Mucosa of descending colon (tissue), 3 donors: Measurements from ENCODE around the gene MYO16. TPM values are rescaled to one million over a fixed set of nuclear protein-coding genes. Genes with fewer than 3 reads are reported as not detected.

Source experiments
- ATAC-seq: fragments of 200-7000 bp; cut with Tn5 transposase; one replicate; pipeline ENCODE4 v1.9.1; 2020; ENCODE audit warnings: mild to moderate bottlenecking, moderate library complexity
- DNase-seq, 3 donors: peaks; one replicate each; pipeline ENCODE4 v3.0.0-alpha.2; 2020
- H3K36me3 ChIP-seq: fragments of 200-600 bp; one replicate; pipeline ENCODE4 v1.8.0; 2021; ENCODE audit warnings: low read depth, mild to moderate bottlenecking
- H3K4me1 ChIP-seq: fragments of 200-600 bp; one replicate; pipeline ENCODE4 v1.8.0; 2021; ENCODE audit warnings: low read depth, mild to moderate bottlenecking
- H3K4me3 ChIP-seq: fragments of 200-600 bp; one replicate; pipeline ENCODE4 v1.8.0; 2021; ENCODE audit warnings: mild to moderate bottlenecking
- H3K9me3 ChIP-seq: fragments of 200-600 bp; one replicate; pipeline ENCODE4 v1.8.0; 2021; ENCODE audit warnings: mild to moderate bottlenecking
- intact Hi-C, 2 donors: fragments of 100-400 bp; cut with DNase I in 1 of 2; cut with micrococcal nuclease in 1 of 2; formaldehyde crosslinking; loops; one replicate each; pipeline versions ENCODE4 v1.11.0 to v1.11.1; 2022; cut with DNase I, micrococcal nuclease
- total RNA-seq, 3 donors: library from RNA; stranded (reverse); fragmentation: NEBNext Ultra II Directional in 2 of 3; extraction: Animal tissue kit (Norgen Biotek cat#: 25700) in 2 of 3; gene quantifications; one replicate each; pipeline versions ENCODE4 v1.2.1 to v1.2.4, GENCODE V29; 2021 to 2023
- TF ChIP-seq, protein P1 (sequence below): fragments of 200-600 bp; IDR thresholded peaks from one replicate; pipeline ENCODE4 v1.8.0; 2022; ENCODE audit warnings: antibody characterized with exemption, mild to moderate bottlenecking
- donor health status: DM: no; HTN: no; CAD: no; lungs with moderate emphysema.
- donor health status: DM: no; HTN: no; CAD: no.
- donor health status: DM: no; HTN: yes; CAD: no.

MYO16 gene
- total RNA-seq, 3 donors from 2014 or later: 0.06 TPM; not detected in 2

DNA sequence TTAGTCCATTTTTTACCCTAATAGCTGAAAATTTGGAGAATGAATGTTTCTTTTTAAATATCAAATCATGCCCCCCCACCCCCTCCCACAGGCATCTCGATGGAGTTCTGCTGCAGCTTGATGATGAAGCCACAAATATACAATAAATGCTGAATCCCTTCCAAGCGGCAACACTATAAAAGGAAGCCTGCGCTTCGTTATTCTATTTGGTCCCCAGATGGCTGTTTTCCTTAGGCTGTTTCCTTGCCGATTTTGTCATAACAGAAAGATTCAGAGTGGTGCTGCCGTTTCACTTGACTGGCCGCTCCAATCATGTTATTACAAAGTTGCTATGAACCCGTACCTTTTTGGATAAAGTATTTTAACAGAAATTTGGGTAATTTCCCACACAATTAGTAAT is 79.5 kb downstream of the MYO16 start:
- no peaks in the 10 kb centered on the region for H3K9me3 ChIP-seq
- H3K4me1 ChIP-seq: no peaks in the 10 kb centered on the region
- no peaks in the 10 kb centered on the region for H3K36me3 ChIP-seq
- intact Hi-C loops: no loop called here
- H3K4me3 ChIP-seq: no peak overlapping the region
- DNase-seq (no peak), ATAC-seq (no peak)
- TF ChIP-seq, protein P1, sequence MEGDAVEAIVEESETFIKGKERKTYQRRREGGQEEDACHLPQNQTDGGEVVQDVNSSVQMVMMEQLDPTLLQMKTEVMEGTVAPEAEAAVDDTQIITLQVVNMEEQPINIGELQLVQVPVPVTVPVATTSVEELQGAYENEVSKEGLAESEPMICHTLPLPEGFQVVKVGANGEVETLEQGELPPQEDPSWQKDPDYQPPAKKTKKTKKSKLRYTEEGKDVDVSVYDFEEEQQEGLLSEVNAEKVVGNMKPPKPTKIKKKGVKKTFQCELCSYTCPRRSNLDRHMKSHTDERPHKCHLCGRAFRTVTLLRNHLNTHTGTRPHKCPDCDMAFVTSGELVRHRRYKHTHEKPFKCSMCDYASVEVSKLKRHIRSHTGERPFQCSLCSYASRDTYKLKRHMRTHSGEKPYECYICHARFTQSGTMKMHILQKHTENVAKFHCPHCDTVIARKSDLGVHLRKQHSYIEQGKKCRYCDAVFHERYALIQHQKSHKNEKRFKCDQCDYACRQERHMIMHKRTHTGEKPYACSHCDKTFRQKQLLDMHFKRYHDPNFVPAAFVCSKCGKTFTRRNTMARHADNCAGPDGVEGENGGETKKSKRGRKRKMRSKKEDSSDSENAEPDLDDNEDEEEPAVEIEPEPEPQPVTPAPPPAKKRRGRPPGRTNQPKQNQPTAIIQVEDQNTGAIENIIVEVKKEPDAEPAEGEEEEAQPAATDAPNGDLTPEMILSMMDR: no peak

DNA sequence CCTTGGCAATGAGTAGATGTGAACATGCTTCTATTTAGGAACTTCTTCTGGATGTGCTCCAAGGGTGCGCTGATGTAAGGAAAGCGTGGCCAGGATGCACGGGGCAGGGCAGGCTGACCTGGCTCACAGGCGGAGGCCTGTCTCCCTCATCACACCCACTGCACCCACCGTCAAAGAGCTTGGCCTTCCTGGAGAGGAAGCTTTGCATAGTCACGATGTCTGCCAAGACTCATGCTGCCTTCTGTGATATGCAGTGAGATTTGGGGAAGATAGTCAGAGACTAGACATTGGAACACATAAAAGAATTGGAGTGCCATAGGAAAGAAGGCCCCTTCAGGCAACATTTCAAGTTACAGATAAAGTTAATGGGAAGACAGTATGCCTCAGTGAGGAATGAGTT is 82.0 kb downstream of the MYO16 start:
- TF ChIP-seq, protein P1: no peak
- no peaks in the 10 kb centered on the region for H3K36me3 ChIP-seq
- no peaks in the 10 kb centered on the region for H3K9me3 ChIP-seq
- no peaks in the 10 kb centered on the region for H3K4me1 ChIP-seq
- H3K4me3 ChIP-seq: no peak overlapping the region
- ATAC-seq (no peak), DNase-seq (no peak)
- intact Hi-C loops: no loop called here

DNA sequence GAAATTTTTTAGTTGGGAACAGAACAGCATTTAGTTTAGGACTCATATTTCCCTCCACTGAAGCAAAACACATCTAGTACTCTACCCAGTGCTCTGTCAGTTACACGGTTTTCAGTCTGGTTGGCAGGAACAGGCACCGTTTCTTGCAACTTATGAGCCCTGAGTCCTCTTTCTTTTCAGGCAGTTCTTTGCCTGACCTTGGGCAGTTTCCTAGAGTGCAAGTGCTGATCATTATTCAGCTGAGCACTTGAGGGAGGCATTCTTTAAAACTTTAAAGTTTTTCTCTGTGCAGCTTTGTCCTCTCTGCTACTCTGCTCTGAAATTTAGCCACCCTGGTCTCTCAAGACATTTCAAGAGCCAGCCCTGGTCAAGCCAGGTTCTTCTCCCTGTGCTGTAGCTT is 96.1 kb downstream of the MYO16 start:
- ATAC-seq: no peak
- TF ChIP-seq, protein P1: no peak
- no peaks in the 10 kb centered on the region for H3K9me3 ChIP-seq
- H3K4me1 ChIP-seq: no peaks in the 10 kb centered on the region
- no peak overlapping the region for H3K4me3 ChIP-seq
- intact Hi-C loops: no loop called here
- H3K36me3 ChIP-seq: no peaks in the 10 kb centered on the region
- no peak for DNase-seq

DNA sequence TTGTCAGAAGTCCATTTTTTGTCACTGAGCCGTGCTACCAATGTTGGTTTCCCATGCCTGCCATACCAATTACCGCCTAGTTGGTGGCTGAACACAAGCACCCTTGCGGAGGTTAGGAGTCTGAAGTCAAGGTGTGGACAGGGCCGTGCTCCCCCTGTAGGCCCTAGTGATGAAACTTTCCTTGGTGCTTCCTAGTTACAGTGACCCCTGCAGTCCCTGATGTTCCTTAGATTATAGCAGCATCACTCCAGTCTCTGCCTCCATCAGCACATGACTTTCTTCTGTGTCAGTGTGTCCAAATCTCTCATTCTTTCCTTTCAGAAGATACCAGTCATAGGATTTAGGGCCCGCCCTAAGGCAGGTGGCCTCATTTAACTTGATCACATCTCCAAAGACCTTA is 99.0 kb downstream of the MYO16 start:
- ATAC-seq (no peak), DNase-seq (no peak)
- no peaks in the 10 kb centered on the region for H3K4me1 ChIP-seq
- H3K9me3 ChIP-seq: no peaks in the 10 kb centered on the region
- intact Hi-C loops: no loop called here
- no peaks in the 10 kb centered on the region for H3K36me3 ChIP-seq
- TF ChIP-seq, protein P1: no peak
- H3K4me3 ChIP-seq: no peak overlapping the region

DNA sequence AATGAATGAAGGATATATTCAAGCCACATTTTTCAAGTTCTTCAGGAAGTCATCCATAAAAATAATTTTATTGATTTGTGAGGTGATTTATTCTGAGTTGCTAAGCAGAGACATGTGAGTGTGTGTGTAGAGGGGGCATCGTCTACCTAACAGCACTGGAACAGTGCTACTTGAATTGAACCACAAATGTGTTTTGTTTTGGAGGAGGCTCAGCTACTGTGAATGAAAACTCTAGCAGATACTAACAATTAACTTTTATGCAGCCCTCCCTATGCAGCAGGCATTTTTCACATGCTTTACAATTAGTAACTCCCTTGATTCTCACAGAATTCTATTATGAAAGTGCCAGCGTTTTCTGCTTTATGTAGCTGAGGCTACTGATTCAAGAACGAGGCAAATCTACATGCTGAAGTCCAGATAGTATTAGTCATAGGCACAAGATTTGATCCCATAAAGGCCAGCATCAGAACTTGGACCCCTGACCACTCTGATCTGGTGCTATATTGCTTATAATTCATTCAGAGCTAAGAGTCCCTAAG is 103.7 kb downstream of the MYO16 start:
- ATAC-seq: no peak
- intact Hi-C loops: no loop called here
- TF ChIP-seq, protein P1: no peak

DNA sequence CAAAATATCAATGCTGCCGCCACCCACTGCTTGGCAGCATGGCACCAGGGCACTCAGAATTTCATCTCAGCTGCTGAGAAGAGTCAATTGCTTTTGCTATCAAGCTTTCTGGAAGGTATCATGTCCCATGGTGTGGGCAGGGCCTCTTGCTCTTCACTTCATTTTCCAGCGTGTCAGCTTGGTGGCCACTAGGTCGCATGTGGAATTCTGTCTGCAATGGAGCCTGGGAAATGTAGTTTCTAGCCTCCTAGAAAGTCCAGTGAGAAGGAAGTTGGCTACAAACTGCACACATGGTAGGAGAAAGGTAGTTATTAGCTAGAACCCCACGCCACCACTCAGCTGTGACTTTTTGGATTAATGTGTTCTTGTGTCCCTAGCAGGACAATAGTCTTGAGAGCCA is 105.3 kb downstream of the MYO16 start:
- DNase-seq (no peak), ATAC-seq (peak; percentile 49)
- H3K36me3 ChIP-seq: no peaks in the 10 kb centered on the region
- peaks cover 4% of the 10 kb centered on the region for H3K9me3 ChIP-seq
- H3K4me3 ChIP-seq: no peak overlapping the region
- no peaks in the 10 kb centered on the region for H3K4me1 ChIP-seq
- TF ChIP-seq, protein P1: no peak
- intact Hi-C loops: no loop called here

More for the DNA sequence above, 103.7 kb downstream of the MYO16 start:
- no peaks in the 10 kb centered on the region for H3K4me1 ChIP-seq
- H3K9me3 ChIP-seq: peaks cover 4% of the 10 kb centered on the region
- no peak overlapping the region for H3K4me3 ChIP-seq
- no peak for DNase-seq
- H3K36me3 ChIP-seq: no peaks in the 10 kb centered on the region
